Measurements from ENCODE around the gene CDC5L. TPM values are rescaled to one million over a fixed set of nuclear protein-coding genes. Genes with fewer than 3 reads are reported as not detected.

Gene CDC5L
- total and polyA plus RNA-seq, 9 donors = 13.0 to 24.0 (median 19.5) TPM

- H3K36me3 ChIP-seq = no peaks in the 10 kb centered on the region
- H3K4me1 ChIP-seq (ENCODE audit: insufficient read depth) = no peaks in the 10 kb centered on the region
- no peak overlapping the region for H3K4me3 ChIP-seq
- no peaks in the 10 kb centered on the region for H3K9me3 ChIP-seq
- H3K27me3 ChIP-seq = no peaks in the 10 kb centered on the region
- TF ChIP-seq POLR2A (IDR thresholded peaks at IDR 0.05) = no peak
- TF ChIP-seq CTCF (IDR thresholded peaks at IDR 0.05) = no peak
- TF ChIP-seq EP300 (IDR thresholded peaks at IDR 0.05) = no peak
- WGBS, 3 donors = 43 to 52% (median 49%) methylated on average over 2 of the region's 2 CpGs
- no peak overlapping the region for H3K27ac ChIP-seq
- no peak for DNase-seq
- intact Hi-C loops (cut with DNase I) = no loop called here
Measured at GRCh38 chr6:44395501-44395900, 8.0 kb downstream of the CDC5L start.

- WGBS, 3 donors = 58 to 61% (median 60%) methylated on average over 3 of the region's 3 CpGs
- no peaks in the 10 kb centered on the region for H3K36me3 ChIP-seq
- TF ChIP-seq EP300 (IDR thresholded peaks at IDR 0.05) = no peak
- TF ChIP-seq CTCF (IDR thresholded peaks at IDR 0.05) = no peak
- no peak for TF ChIP-seq POLR2A (IDR thresholded peaks at IDR 0.05)
Measured at GRCh38 chr6:44396968-44397367, 9.5 kb downstream of the CDC5L start.

GRCh38 chr6:44397424-44398164 lies 10.1 kb downstream of the CDC5L start:
- WGBS, 3 donors = 89 to 91% (median 91%) methylated on average over 1 of the region's 1 CpG

More at GRCh38 chr6:44396968-44397367, 9.5 kb downstream of the CDC5L start:
- no peak for DNase-seq
- Histone ChIP-seq H3K4me3 (no peak overlapping the region), H3K9me3 (no peaks in the 10 kb centered on the region), H3K27ac (no peak overlapping the region), H3K27me3 (no peaks in the 10 kb centered on the region), H3K4me1 (ENCODE audit: insufficient read depth) (peaks cover 2% of the 10 kb centered on the region)
- intact Hi-C loops (cut with DNase I) = no loop called here

GRCh38 chr6:44399991-44400390 lies 12.5 kb downstream of the CDC5L start:
- Histone ChIP-seq H3K36me3 (no peaks in the 10 kb centered on the region), H3K27me3 (no peaks in the 10 kb centered on the region), H3K27ac (no peak overlapping the region), H3K9me3 (no peaks in the 10 kb centered on the region), H3K4me1 (ENCODE audit: insufficient read depth) (peaks cover 4% of the 10 kb centered on the region), H3K4me3 (no peak overlapping the region)
- 5 to 16% (median 12%) methylated on average over 2 of the region's 2 CpGs for WGBS, 3 donors
- no peak for DNase-seq
- TF ChIP-seq POLR2A (IDR thresholded peaks at IDR 0.05) (no peak), EP300 (IDR thresholded peaks at IDR 0.05) (no peak), CTCF (IDR thresholded peaks at IDR 0.05) (no peak)
- intact Hi-C loops (cut with DNase I) = no loop called here

More at GRCh38 chr6:44397424-44398164, 10.1 kb downstream of the CDC5L start:
- H3K27ac ChIP-seq = no peak overlapping the region
- H3K4me1 ChIP-seq (ENCODE audit: insufficient read depth) = peaks cover 2% of the 10 kb centered on the region
- no peak overlapping the region for H3K4me3 ChIP-seq
- no peaks in the 10 kb centered on the region for H3K27me3 ChIP-seq
- TF ChIP-seq EP300 (IDR thresholded peaks at IDR 0.05) (no peak), POLR2A (IDR thresholded peaks at IDR 0.05) (no peak), CTCF (IDR thresholded peaks at IDR 0.05) (no peak)
- H3K9me3 ChIP-seq = no peaks in the 10 kb centered on the region
- H3K36me3 ChIP-seq = no peaks in the 10 kb centered on the region
- intact Hi-C loops (cut with DNase I) = no loop called here
- DNase-seq = no peak
